HEK293T (cell line): ENCODE measurements around the gene NYNRIN.

Experiments
- CTCF ChIA-PET: fragments of 350-600 bp; formaldehyde crosslinking; extraction: SDS; loops from one replicate; lab custom pipeline; 2021; ENCODE audit warnings: antibody characterized with exemption, inconsistent platforms; lab: Yijun Ruan, JAX
- POLR2A ChIA-PET: fragments of 350-600 bp; formaldehyde crosslinking; extraction: SDS; loops from one replicate; lab custom pipeline; 2020; ENCODE audit warnings: antibody characterized with exemption, inconsistent platforms; lab: Yijun Ruan, JAX
- DNase-seq: peaks from one replicate; pipeline ENCODE4 v3.0.0; 2012; ENCODE audit warnings: mixed read lengths; ENCODE audit errors: extremely low spot score
- ARNT ChIP-seq: fragments of 450-650 bp; IDR thresholded peaks from 2 replicates; pipeline ENCODE4 v1.6.1; 2017; ENCODE audit warnings: mild to moderate bottlenecking
- BHLHE40 ChIP-seq: fragments of 450-650 bp; IDR thresholded peaks from 2 replicates; pipeline ENCODE4 v1.6.1; 2016; ENCODE audit warnings: mild to moderate bottlenecking, moderate library complexity, borderline replicate concordance
- CTBP1 ChIP-seq: fragments of 450-650 bp; IDR thresholded peaks from 2 replicates; pipeline ENCODE4 v1.6.1; 2016; ENCODE audit warnings: borderline replicate concordance
- ELF4 ChIP-seq: fragments of 450-650 bp; IDR thresholded peaks from 2 replicates; pipeline ENCODE4 v1.6.1; 2017; ENCODE audit warnings: antibody characterized with exemption
- FOXA1 ChIP-seq: fragments of 450-650 bp; IDR thresholded peaks from 2 replicates; pipeline ENCODE4 v1.6.1; 2016; ENCODE audit warnings: mild to moderate bottlenecking
- FOXK2 ChIP-seq: fragments of 450-650 bp; IDR thresholded peaks from 2 replicates; pipeline ENCODE4 v1.6.1; 2016; ENCODE audit warnings: mild to moderate bottlenecking
- FOXM1 ChIP-seq: fragments of 450-650 bp; IDR thresholded peaks from 2 replicates; pipeline ENCODE4 v1.6.1; 2017; ENCODE audit warnings: mild to moderate bottlenecking, borderline replicate concordance
- HDGF ChIP-seq: fragments of 450-650 bp; IDR thresholded peaks from 2 replicates; pipeline ENCODE4 v1.6.1; 2017; ENCODE audit warnings: antibody characterized with exemption, borderline replicate concordance
- L3MBTL2 ChIP-seq: fragments of 450-650 bp; conservative IDR thresholded peaks from 2 replicates; pipeline ENCODE4 v1.6.1; 2016; ENCODE audit warnings: mild to moderate bottlenecking
- LEF1 ChIP-seq: fragments of 450-650 bp; IDR thresholded peaks from 2 replicates; pipeline ENCODE4 v1.6.1; 2017; ENCODE audit warnings: mild to moderate bottlenecking, borderline replicate concordance
- NFRKB ChIP-seq: fragments of 450-650 bp; IDR thresholded peaks from 2 replicates; pipeline ENCODE4 v1.6.1; 2016; ENCODE audit warnings: mild to moderate bottlenecking, moderate library complexity
- PKNOX1 ChIP-seq: fragments of 450-650 bp; IDR thresholded peaks from 2 replicates; pipeline ENCODE4 v1.6.1; 2016
- SP1 ChIP-seq: fragments of 450-650 bp; IDR thresholded peaks from 2 replicates; pipeline ENCODE4 v1.6.1; 2017
- SUZ12 ChIP-seq: fragments of 450-650 bp; IDR thresholded peaks from 2 replicates; pipeline ENCODE4 v1.6.1; 2016; ENCODE audit warnings: mild to moderate bottlenecking
- TARDBP ChIP-seq: fragments of 450-650 bp; IDR thresholded peaks from 2 replicates; pipeline ENCODE4 v1.6.1; 2016
- ZNF384 ChIP-seq: fragments of 450-650 bp; IDR thresholded peaks from 2 replicates; pipeline ENCODE4 v1.6.1; 2016

Gene NYNRIN

GRCh38 chr14:24417832-24418491 is 19.2 kb downstream of the NYNRIN start:
- TF ChIP-seq HDGF = no peak
- no peak for TF ChIP-seq SUZ12
- no peak for TF ChIP-seq CTBP1
- TF ChIP-seq ZNF384 = no peak
- no peak for TF ChIP-seq NFRKB
- TF ChIP-seq FOXA1 = no peak
- TF ChIP-seq L3MBTL2 = no peak
- TF ChIP-seq ARNT = no peak
- no peak for TF ChIP-seq PKNOX1
- no peak for TF ChIP-seq ELF4
- TF ChIP-seq BHLHE40 = no peak
- no peak for TF ChIP-seq FOXM1
- no peak for TF ChIP-seq FOXK2
- no peak for TF ChIP-seq LEF1
- no peak for TF ChIP-seq SP1
- TF ChIP-seq TARDBP = no peak
- no peak for DNase-seq
- ChIA-PET POLR2A (interaction anchor here (0.8 to 4.0 kb wide), 3 partner anchors 13 to 51 kb away, joined by 3 to 32 read pairs (median 7); partner anchors contain the start of genes CBLN3 and KHNYN), CTCF (interaction anchor here (1.0 to 1.5 kb wide), 2 partner anchors 14 to 53 kb away, joined by 3 to 7 read pairs; no protein-coding TSS in a partner anchor)

- CTCF ChIA-PET = interaction anchor here (0.7 to 1.5 kb wide), 3 partner anchors 13 to 303 kb away, joined by 3 to 7 read pairs (median 3); no protein-coding TSS in a partner anchor
- POLR2A ChIA-PET = interaction anchor here (0.7 to 4.0 kb wide), 4 partner anchors 12 to 52 kb away, joined by 3 to 32 read pairs (median 5); partner anchors contain the start of genes CBLN3 and KHNYN
- TF ChIP-seq SP1 (no peak), PKNOX1 (no peak), NFRKB (no peak), HDGF (no peak), ARNT (no peak), BHLHE40 (no peak), FOXA1 (no peak), CTBP1 (no peak), SUZ12 (no peak), L3MBTL2 (no peak), FOXK2 (no peak), ELF4 (no peak), FOXM1 (no peak), LEF1 (no peak), ZNF384 (no peak), TARDBP (no peak)
- DNase-seq = no peak
Measured at GRCh38 chr14:24418492-24418873, 19.7 kb downstream of the NYNRIN start.

GRCh38 chr14:24422261-24422660 is 23.5 kb downstream of the NYNRIN start:
- TF ChIP-seq HDGF (no peak), SP1 (no peak), CTBP1 (no peak), SUZ12 (no peak), ELF4 (no peak), FOXA1 (no peak), BHLHE40 (no peak), PKNOX1 (no peak), NFRKB (no peak), FOXM1 (no peak), TARDBP (no peak)
- no peak for DNase-seq
- POLR2A ChIA-PET = interaction anchor here (1.7 to 4.0 kb wide), 2 partner anchors 8 to 20 kb away, joined by 5 to 32 read pairs; partner anchors contain the start of genes CBLN3 and KHNYN
- CTCF ChIA-PET = interaction anchor here (1.3 to 1.8 kb wide), 3 partner anchors 9 to 14 kb away, joined by 4 to 5 read pairs (median 5); no protein-coding TSS in a partner anchor

GRCh38 chr14:24422694-24423601 is 24.1 kb downstream of the NYNRIN start:
- no peak for DNase-seq
- CTCF ChIA-PET = interaction anchor here (1.2 to 1.8 kb wide), 4 partner anchors 9 to 13 kb away, joined by 4 to 7 read pairs (median 5); no protein-coding TSS in a partner anchor
- TF ChIP-seq SP1 = no peak
- POLR2A ChIA-PET = interaction anchor here (1.1 to 1.7 kb wide), 4 partner anchors 9 to 57 kb away, joined by 4 to 5 read pairs (median 5); no protein-coding TSS in a partner anchor

- DNase-seq = no peak
- ChIA-PET CTCF (interaction anchor here (1.5 kb wide), 1 partner anchor 60 kb away, joined by 8 read pairs; no protein-coding TSS in a partner anchor), POLR2A (interaction anchor here (1.2 to 1.7 kb wide), 2 partner anchors 12 to 16 kb away, joined by 4 to 5 read pairs; no protein-coding TSS in a partner anchor)
- TF ChIP-seq HDGF (no peak), CTBP1 (no peak), FOXM1 (no peak), SUZ12 (no peak), LEF1 (no peak), NFRKB (no peak), ZNF384 (no peak), FOXA1 (no peak), BHLHE40 (no peak), ELF4 (no peak), PKNOX1 (no peak), FOXK2 (no peak), TARDBP (no peak)
Measured at GRCh38 chr14:24425704-24426103, 26.9 kb downstream of the NYNRIN start.
